HepG2 (cell line): ENCODE measurements around the gene ZNF670.
"Not testable (repeated sequence)": the region's sequence is repeated elsewhere in the genome, so short reads cannot be mapped to it uniquely, and the experiment has no call there.

ENCODE experiments used
- CTCF ChIP-seq: sonication (generic); formaldehyde crosslinking; IDR thresholded peaks from 2 replicates; pipeline ENCODE4 v1.5.0; 2020; ENCODE audit warnings: mild to moderate bottlenecking, missing genetic modification reagents, moderate library complexity
- NFKB2 ChIP-seq: sonication (generic); formaldehyde crosslinking; IDR thresholded peaks from 2 replicates; pipeline ENCODE4 v1.4.0; 2020; ENCODE audit warnings: missing genetic modification reagents, borderline replicate concordance
- NR3C1 ChIP-seq: sonication (generic); formaldehyde crosslinking; IDR thresholded peaks from 2 replicates; pipeline ENCODE4 v1.4.0; 2020; ENCODE audit warnings: missing genetic modification reagents
- POLR2AphosphoS5 ChIP-seq: IDR thresholded peaks from 2 replicates; pipeline ENCODE4 v1.6.1; 2012; ENCODE audit warnings: low read depth, low read length
- SALL1 ChIP-seq: sonication (generic); formaldehyde crosslinking; IDR thresholded peaks from 2 replicates; pipeline ENCODE4 v1.8.0; 2022; ENCODE audit warnings: mild to moderate bottlenecking, missing genetic modification reagents
- SMC3 ChIP-seq: IDR thresholded peaks from 2 replicates; pipeline ENCODE4 v1.6.1; 2011; ENCODE audit warnings: low read length, improper control_type of control experiment
- ZMYM2 ChIP-seq: sonication (generic); formaldehyde crosslinking; IDR thresholded peaks from 2 replicates; pipeline ENCODE4 v1.8.0; 2022; ENCODE audit warnings: mild to moderate bottlenecking, missing genetic modification reagents
- ZNF282 ChIP-seq: fragments of 450-650 bp; IDR thresholded peaks from 2 replicates; pipeline ENCODE4 v1.6.1; 2018; ENCODE audit not compliant: partially characterized antibody
- ZNF354B ChIP-seq: sonication (generic); formaldehyde crosslinking; IDR thresholded peaks from 2 replicates; pipeline ENCODE4 v1.8.0; 2022; ENCODE audit warnings: mild to moderate bottlenecking, missing genetic modification reagents
- TF ChIP-seq, protein P1 (sequence below): sonication (generic); formaldehyde crosslinking; conservative IDR thresholded peaks from 2 replicates; pipeline ENCODE4 v1.4.0; 2020; ENCODE audit warnings: missing genetic modification reagents

DNA sequence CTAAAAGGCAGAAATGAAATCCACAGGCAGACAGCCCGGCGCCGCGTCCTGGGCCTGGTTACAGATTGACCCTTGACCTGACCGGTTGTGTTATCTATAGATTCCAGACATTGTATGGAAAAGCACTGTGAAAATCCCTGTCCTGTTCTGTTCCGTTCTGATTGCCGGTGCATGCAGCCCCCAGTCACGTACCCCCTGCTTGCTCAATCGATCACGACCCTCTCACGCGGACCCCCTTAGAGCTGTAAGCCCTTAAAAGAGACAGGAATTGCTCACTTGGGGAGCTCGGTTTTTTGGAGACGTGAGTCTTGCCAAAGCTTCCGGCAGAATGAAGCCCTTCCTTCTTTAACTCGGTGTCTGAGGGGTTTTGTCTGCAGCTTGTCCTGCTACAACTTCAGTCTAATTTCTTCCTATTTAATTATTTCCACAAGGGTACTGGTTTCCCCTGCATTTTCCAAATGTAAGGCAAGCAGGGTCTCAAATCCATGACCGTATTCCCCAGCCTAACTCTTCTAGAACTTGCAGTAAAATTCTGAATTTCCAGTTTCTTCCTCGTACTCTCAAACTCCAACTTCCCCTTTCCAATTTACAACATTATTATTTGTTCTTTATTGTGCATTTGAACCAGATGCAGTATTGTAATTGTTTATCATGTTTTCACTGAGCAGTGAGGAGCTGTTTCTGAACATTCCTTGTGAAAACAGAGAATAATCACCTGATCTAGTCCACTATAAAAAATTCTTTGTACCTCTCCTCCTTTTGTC, 49.1 kb upstream of the ZNF670 start:
- not testable (repeated sequence) for TF ChIP-seq NR3C1 (CRISPR knock-in tag); ZNF282; CTCF (CRISPR knock-in tag); SMC3; ZNF354B (CRISPR knock-in tag); POLR2AphosphoS5; NFKB2; ZMYM2 (CRISPR knock-in tag)
- TF ChIP-seq, protein P1, sequence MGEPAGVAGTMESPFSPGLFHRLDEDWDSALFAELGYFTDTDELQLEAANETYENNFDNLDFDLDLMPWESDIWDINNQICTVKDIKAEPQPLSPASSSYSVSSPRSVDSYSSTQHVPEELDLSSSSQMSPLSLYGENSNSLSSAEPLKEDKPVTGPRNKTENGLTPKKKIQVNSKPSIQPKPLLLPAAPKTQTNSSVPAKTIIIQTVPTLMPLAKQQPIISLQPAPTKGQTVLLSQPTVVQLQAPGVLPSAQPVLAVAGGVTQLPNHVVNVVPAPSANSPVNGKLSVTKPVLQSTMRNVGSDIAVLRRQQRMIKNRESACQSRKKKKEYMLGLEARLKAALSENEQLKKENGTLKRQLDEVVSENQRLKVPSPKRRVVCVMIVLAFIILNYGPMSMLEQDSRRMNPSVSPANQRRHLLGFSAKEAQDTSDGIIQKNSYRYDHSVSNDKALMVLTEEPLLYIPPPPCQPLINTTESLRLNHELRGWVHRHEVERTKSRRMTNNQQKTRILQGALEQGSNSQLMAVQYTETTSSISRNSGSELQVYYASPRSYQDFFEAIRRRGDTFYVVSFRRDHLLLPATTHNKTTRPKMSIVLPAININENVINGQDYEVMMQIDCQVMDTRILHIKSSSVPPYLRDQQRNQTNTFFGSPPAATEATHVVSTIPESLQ (CRISPR knock-in tag) = not testable (repeated sequence)
- TF ChIP-seq SALL1 (CRISPR knock-in tag) = peak; percentile 25; the same call in 1 of the 2 replicates
